GM18858 (cell line): ENCODE measurements around the gene SRPK2.
"Not testable (repeated sequence)": the region's sequence is repeated elsewhere in the genome, so short reads cannot be mapped to it uniquely, and the experiment has no call there.

Source experiments
- ATAC-seq: cut with Tn5 transposase; IDR thresholded peaks from one replicate; pipeline ENCODE4 v1.9.1; 2021; ENCODE audit not compliant: unreplicated experiment

The SRPK2 gene

GRCh38 chr7:105198223-105198622 is 190.5 kb downstream of the SRPK2 start:
- no peak for ATAC-seq

GRCh38 chr7:105196473-105196872 is 192.2 kb downstream of the SRPK2 start:
- no peak for ATAC-seq

- ATAC-seq = no peak
Observed at GRCh38 chr7:105195891-105196290, 192.8 kb downstream of the SRPK2 start.

GRCh38 chr7:105194959-105195358 is 193.8 kb downstream of the SRPK2 start:
- not testable (repeated sequence) for ATAC-seq

GRCh38 chr7:105191331-105191730 is 197.4 kb downstream of the SRPK2 start:
- no peak for ATAC-seq

GRCh38 chr7:105189859-105190492 is 198.7 kb downstream of the SRPK2 start:
- ATAC-seq = no peak

- ATAC-seq = no peak
Observed at GRCh38 chr7:105188201-105188600, 200.5 kb downstream of the SRPK2 start.

GRCh38 chr7:105187302-105188169 is 201.2 kb downstream of the SRPK2 start:
- no peak for ATAC-seq

GRCh38 chr7:105185290-105186010 is 203.3 kb downstream of the SRPK2 start:
- no peak for ATAC-seq

GRCh38 chr7:105180002-105180401 is 208.7 kb downstream of the SRPK2 start:
- no peak for ATAC-seq

GRCh38 chr7:105178928-105179541 is 209.7 kb downstream of the SRPK2 start:
- ATAC-seq = no peak

- ATAC-seq = no peak
Observed at GRCh38 chr7:105178177-105178576, 210.5 kb downstream of the SRPK2 start.

GRCh38 chr7:105177026-105177425 is 211.7 kb downstream of the SRPK2 start:
- ATAC-seq = no peak

GRCh38 chr7:105173586-105173985 is 215.1 kb downstream of the SRPK2 start:
- ATAC-seq = no peak

- no peak for ATAC-seq
Observed at GRCh38 chr7:105164751-105165150, 224.0 kb downstream of the SRPK2 start.

- no peak for ATAC-seq
Observed at GRCh38 chr7:105163718-105164117, 225.0 kb downstream of the SRPK2 start.

- no peak for ATAC-seq
Observed at GRCh38 chr7:105161366-105161765, 227.4 kb downstream of the SRPK2 start.

GRCh38 chr7:105157278-105157677 is 231.4 kb downstream of the SRPK2 start:
- no peak for ATAC-seq

GRCh38 chr7:105156731-105157130 is 232.0 kb downstream of the SRPK2 start:
- ATAC-seq = no peak

- no peak for ATAC-seq
Observed at GRCh38 chr7:105154084-105154483, 234.6 kb downstream of the SRPK2 start.

- ATAC-seq = no peak
Observed at GRCh38 chr7:105153531-105153930, 235.2 kb downstream of the SRPK2 start.
